Upper lobe of right lung (tissue), 1 donor: ENCODE measurements around the gene ZBED2. TPM values are rescaled to one million over a fixed set of nuclear protein-coding genes. Genes with fewer than 3 reads are reported as not detected.
"Not testable (repeated sequence)": the region's sequence is repeated elsewhere in the genome, so short reads cannot be mapped to it uniquely, and the experiment has no call there.

ENCODE experiments used
- ATAC-seq: fragments of 200-7000 bp; cut with Tn5 transposase; one replicate; pipeline ENCODE4 v1.9.1; 2020; ENCODE audit warnings: mild to moderate bottlenecking, moderate library complexity
- DNase-seq: peaks from one replicate; pipeline ENCODE4 v3.0.0-alpha.2; 2020
- H3K27ac ChIP-seq: fragments of 200-600 bp; one replicate; pipeline ENCODE4 v1.8.0; 2022
- H3K27me3 ChIP-seq: fragments of 200-600 bp; one replicate; pipeline ENCODE4 v1.8.0; 2022; ENCODE audit warnings: mild to moderate bottlenecking
- H3K36me3 ChIP-seq: fragments of 200-600 bp; one replicate; pipeline ENCODE4 v1.8.0; 2022
- H3K4me1 ChIP-seq: fragments of 200-600 bp; one replicate; pipeline ENCODE4 v1.8.0; 2022
- H3K4me3 ChIP-seq: fragments of 200-600 bp; one replicate; pipeline ENCODE4 v1.8.0; 2022; ENCODE audit warnings: mild to moderate bottlenecking
- H3K9me3 ChIP-seq: fragments of 200-600 bp; one replicate; pipeline ENCODE4 v1.8.0; 2022
- intact Hi-C: fragments of 100-400 bp; cut with DNase I; formaldehyde crosslinking; loops from one replicate; pipeline ENCODE4 v1.11.0; 2022
- total RNA-seq: library from RNA; stranded (reverse); fragmentation: NEBNext Ultra II Directional; extraction: Animal tissue kit (Norgen Biotek cat#: 25700); gene quantifications from one replicate; pipeline ENCODE4 v1.2.1, GENCODE V29; 2021
- TF ChIP-seq, protein P1 (sequence below): fragments of 200-600 bp; IDR thresholded peaks from one replicate; pipeline ENCODE4 v1.8.0; 2022; ENCODE audit warnings: antibody characterized with exemption
- donor health status: DM: no; HTN: yes; CAD: no; lungs with severe emphysema.

Gene ZBED2
- total RNA-seq, 1 donor from 2014 or later = 6.4 TPM

GRCh38 chr3:111566844-111567243 lies 28.3 kb downstream of the ZBED2 start:
- Histone ChIP-seq H3K4me3 (no peak overlapping the region), H3K27me3 (no peaks in the 10 kb centered on the region), H3K27ac (no peak overlapping the region), H3K9me3 (no peaks in the 10 kb centered on the region), H3K4me1 (no peaks in the 10 kb centered on the region), H3K36me3 (no peaks in the 10 kb centered on the region)
- DNase-seq (no peak), ATAC-seq (no peak)
- TF ChIP-seq, protein P1, sequence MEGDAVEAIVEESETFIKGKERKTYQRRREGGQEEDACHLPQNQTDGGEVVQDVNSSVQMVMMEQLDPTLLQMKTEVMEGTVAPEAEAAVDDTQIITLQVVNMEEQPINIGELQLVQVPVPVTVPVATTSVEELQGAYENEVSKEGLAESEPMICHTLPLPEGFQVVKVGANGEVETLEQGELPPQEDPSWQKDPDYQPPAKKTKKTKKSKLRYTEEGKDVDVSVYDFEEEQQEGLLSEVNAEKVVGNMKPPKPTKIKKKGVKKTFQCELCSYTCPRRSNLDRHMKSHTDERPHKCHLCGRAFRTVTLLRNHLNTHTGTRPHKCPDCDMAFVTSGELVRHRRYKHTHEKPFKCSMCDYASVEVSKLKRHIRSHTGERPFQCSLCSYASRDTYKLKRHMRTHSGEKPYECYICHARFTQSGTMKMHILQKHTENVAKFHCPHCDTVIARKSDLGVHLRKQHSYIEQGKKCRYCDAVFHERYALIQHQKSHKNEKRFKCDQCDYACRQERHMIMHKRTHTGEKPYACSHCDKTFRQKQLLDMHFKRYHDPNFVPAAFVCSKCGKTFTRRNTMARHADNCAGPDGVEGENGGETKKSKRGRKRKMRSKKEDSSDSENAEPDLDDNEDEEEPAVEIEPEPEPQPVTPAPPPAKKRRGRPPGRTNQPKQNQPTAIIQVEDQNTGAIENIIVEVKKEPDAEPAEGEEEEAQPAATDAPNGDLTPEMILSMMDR = no peak
- intact Hi-C loops = no loop called here

DNA sequence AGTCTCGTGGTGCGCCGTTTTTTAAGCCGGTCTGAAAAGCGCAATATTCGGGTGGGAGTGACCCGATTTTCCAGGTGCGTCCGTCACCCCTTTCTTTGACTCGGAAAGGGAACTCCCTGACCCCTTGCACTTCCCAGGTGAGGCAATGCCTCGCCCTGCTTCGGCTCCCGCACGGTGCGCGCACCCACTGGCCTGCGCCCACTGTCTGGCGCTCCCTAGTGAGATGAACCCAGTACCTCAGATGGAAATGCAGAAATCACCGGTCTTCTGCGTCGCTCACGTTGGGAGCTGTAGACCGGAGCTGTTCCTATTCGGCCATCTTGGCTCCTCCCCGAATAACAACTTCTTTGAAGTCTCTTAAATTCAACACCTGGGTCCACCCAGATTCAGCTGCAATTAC lies 33.2 kb downstream of the ZBED2 start:
- H3K36me3 ChIP-seq, H3K27me3 ChIP-seq, H3K9me3 ChIP-seq, ATAC-seq, intact Hi-C loops, H3K27ac ChIP-seq, DNase-seq, H3K4me1 ChIP-seq, H3K4me3 ChIP-seq: not testable (repeated sequence)

DNA sequence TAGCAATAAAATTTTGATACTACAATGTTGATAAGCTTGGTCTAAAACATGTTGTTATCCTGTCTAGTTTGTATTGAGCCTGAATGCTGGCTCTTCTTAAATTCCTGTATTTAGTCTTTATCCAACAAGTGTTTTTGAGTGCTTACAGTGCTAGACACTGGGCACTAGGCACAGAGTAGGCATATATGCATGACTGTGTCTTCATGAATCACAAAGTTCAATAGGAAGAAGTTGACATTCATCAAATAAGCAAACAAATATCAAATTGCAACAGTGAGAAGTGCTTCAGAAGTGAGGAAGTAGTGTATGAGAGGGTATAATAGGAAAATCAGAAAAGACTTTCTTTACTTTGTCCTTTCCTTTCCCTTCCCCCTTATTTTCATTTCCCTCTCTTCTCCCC lies 46.4 kb downstream of the ZBED2 start:
- Histone ChIP-seq H3K9me3 (no peaks in the 10 kb centered on the region), H3K27me3 (no peaks in the 10 kb centered on the region), H3K4me1 (no peaks in the 10 kb centered on the region), H3K27ac (no peak overlapping the region), H3K36me3 (no peaks in the 10 kb centered on the region), H3K4me3 (no peak overlapping the region)
- intact Hi-C loops = no loop called here
- TF ChIP-seq, protein P1 = no peak
- no peak for DNase-seq
- ATAC-seq = peak; percentile 67

DNA sequence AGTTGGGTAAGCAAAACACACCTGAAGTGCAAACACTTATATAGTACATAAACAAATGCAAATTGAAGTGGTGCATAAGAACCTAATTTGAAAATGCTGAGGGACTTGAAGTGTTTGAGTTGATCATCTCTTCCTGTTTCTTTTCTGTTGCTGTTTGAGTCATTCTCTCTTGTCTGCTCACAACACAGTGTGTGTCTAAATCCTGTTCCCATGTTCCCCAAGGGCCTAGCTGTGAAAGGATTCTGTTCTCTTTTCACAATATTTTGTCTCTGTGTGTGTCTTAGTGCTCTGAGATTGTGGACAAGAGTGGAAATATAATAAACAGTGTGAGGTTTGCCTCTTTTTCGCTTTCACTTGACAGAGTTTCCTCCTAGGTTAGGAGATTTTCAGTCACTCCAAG lies 47.1 kb downstream of the ZBED2 start:
- H3K27ac ChIP-seq = no peak overlapping the region
- H3K4me3 ChIP-seq = no peak overlapping the region
- peak; percentile 36 for ATAC-seq
- H3K27me3 ChIP-seq = no peaks in the 10 kb centered on the region
- H3K9me3 ChIP-seq = no peaks in the 10 kb centered on the region
- no peaks in the 10 kb centered on the region for H3K36me3 ChIP-seq
- no peaks in the 10 kb centered on the region for H3K4me1 ChIP-seq
- DNase-seq = no peak
- intact Hi-C loops = no loop called here
- TF ChIP-seq, protein P1 = no peak

DNA sequence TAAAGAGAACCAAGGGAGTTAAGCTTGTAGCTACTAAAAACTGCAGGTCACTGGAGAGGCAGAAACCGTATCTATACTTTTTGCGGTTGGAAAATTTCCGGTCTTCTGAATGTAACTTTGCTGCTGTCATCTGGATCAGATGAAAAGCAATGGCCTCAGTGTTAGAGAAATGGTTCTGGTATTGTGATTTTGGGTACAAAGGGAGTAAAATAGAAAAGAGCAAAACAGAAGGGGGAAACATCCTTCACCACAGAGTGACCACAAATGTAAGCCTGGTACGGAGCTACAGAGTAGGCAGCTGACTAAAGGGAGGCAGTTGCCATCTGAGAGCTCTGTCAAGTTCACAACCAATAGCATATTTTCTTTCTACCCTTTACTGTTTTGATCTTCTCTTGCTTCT lies 47.5 kb downstream of the ZBED2 start:
- intact Hi-C loops = no loop called here
- DNase-seq = no peak
- Histone ChIP-seq H3K4me3 (no peak overlapping the region), H3K27ac (no peak overlapping the region), H3K9me3 (no peaks in the 10 kb centered on the region), H3K27me3 (no peaks in the 10 kb centered on the region), H3K36me3 (no peaks in the 10 kb centered on the region), H3K4me1 (no peaks in the 10 kb centered on the region)
- peak; percentile 45 for ATAC-seq
- TF ChIP-seq, protein P1 = no peak

GRCh38 chr3:111545349-111545748 lies 49.8 kb downstream of the ZBED2 start:
- TF ChIP-seq, protein P1 = no peak
- DNase-seq (no peak), ATAC-seq (no peak)
- Histone ChIP-seq H3K36me3 (no peaks in the 10 kb centered on the region), H3K4me3 (no peak overlapping the region), H3K27me3 (no peaks in the 10 kb centered on the region), H3K27ac (no peak overlapping the region), H3K4me1 (no peaks in the 10 kb centered on the region), H3K9me3 (no peaks in the 10 kb centered on the region)
- intact Hi-C loops = no loop called here

Other genes with a start within 250 kb of the ZBED2 start
- 9.5 TPM for gene CD96, start 53.1 kb downstream of the ZBED2 start, total RNA-seq
- gene PLCXD2, start 79.3 kb upstream of the ZBED2 start, total RNA-seq = 12.4 TPM